ENCODE data around the gene SEPTIN8.
"Not testable (repeated sequence)": the region's sequence is repeated elsewhere in the genome, so short reads cannot be mapped to it uniquely, and the experiment has no call there.

The SEPTIN8 gene

GRCh38 chr5:132812123-132812765 lies 35.2 kb upstream of the SEPTIN8 start:
- DNase-seq: no peak

DNA sequence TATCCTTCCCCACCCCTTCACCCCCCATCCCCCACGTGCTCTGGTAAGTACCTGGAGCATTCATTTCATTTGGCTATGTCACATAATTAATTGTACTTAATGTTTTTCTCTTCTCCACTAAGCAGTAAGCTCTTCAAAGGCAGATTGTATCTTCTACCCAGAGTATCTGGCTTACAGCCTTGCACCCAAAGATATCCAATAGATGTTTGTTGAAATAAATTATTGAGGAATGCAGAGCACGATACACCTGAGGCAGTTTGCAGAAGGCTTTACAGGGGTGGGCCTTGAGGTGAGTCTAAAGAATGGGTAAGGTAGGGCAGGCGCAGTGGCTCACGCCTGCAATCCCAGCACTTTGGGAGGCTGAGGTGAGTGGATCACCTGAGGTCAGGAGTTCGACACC lies 33.6 kb upstream of the SEPTIN8 start:
- no peak for DNase-seq

- DNase-seq: no peak
These were observed 31.8 kb upstream of the SEPTIN8 start for GRCh38 chr5:132808866-132809265.

DNA sequence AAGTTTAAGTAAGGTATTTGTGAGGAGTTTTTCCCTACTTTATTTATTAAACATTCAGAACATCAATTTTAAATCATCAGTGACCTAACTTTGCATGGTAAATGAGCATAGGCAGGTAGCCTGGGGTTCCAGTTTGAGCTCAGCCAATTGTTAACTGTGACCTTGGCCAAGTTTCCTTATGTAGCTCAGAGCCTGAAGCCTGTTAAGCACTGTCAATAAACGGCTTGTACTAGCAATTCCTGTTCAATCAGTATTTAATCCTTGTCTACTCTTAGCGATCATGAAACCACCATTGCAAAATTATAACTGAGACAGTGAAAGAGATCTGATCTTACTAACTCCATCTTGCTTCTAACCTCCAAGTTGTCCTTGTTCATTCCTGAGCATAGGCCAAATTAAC lies 31.4 kb upstream of the SEPTIN8 start:
- DNase-seq: no peak

DNA sequence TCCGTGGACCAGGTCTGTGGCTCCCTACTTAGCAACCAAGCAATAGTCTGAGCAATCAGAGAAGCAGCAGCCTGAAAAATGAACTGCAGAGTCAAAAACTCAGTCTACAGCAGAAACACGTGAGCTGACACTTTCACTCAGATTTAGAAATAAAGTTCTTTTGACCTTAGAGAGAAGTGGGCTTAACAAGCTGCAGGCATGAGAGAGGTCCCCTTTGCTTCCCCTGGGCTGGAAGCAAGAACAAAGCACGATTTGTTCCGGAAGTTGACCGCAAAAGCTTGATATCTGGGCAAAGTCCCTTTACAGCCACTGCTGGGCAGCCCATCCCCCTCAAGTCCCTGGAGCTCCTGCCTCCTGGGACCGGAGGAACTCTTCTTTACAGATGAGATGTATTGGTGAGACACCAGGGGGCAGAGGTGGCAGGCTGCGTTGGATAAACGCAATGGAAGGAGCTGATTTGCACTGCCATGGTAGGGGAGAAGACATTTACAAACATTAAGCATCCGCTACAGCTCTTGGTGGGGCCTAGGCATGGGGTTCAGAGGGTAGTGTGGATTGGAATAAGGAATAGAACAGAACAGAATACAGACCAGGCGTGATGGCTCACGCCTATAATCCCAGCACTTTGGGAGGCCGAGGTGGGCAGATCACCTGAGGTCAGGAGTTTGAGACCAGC lies 30.3 kb upstream of the SEPTIN8 start:
- no peak for DNase-seq

GRCh38 chr5:132806804-132807162 lies 29.7 kb upstream of the SEPTIN8 start:
- DNase-seq: not testable (repeated sequence)

DNA sequence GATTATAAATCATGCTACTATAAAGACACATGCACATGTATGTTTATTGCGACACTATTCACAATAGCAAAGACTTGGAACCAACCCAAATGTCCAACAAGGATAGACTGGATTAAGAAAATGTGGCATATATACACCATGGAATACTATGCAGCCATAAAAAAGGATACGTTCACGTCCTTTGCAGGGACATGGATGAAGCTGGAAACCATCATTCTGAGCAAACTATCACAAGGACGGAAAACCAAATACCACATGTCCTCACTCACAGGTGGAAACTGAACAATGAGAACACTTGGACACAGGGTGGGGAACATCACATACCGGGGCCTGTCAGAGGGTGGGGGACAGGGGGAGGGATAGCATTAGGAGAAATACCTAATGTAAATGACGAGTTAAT lies 28.8 kb upstream of the SEPTIN8 start:
- not testable (repeated sequence) for DNase-seq

DNA sequence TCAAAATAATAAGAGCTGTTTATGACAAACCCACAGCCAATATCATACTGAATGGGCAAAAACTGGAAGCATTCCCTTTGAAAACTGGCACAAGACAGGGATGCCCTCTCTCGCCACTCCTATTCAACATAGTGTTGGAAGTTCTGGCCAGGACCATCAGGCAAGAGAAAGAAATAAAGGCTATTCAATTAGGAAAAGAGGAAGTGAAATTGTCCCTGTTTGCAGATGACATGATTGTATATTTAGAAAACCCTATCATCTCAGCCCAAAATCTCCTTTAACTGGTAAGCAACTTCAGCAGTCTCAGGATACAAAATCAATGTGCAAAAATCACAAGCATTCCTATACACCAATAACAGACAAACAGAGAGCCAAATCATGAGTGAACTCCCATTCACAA lies 27.2 kb upstream of the SEPTIN8 start:
- DNase-seq: not testable (repeated sequence)

DNA sequence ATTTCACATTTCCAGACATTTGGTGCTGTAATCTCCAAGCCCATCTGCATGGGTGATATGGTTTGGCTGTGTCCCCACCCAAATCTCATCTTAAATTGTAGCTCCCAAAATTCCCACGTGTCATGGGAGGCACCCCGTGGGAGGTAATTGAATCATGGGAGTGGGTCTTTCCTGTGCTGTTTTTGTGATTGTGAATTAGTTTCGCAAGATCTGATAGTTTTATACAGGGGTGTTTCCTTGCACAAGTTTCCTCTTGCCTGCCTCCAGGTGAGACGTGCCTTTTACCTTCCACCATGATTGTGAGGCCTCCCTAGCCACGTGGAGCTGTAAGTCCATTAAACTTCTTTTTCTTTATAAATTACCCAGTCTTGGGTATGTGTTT lies 25.6 kb upstream of the SEPTIN8 start:
- not testable (repeated sequence) for DNase-seq

GRCh38 chr5:132802044-132802684 lies 25.1 kb upstream of the SEPTIN8 start:
- DNase-seq: no peak

- no peak for DNase-seq
These were observed 23.5 kb upstream of the SEPTIN8 start for GRCh38 chr5:132800545-132800944.

GRCh38 chr5:132799392-132799791 lies 22.4 kb upstream of the SEPTIN8 start:
- DNase-seq: no peak

DNA sequence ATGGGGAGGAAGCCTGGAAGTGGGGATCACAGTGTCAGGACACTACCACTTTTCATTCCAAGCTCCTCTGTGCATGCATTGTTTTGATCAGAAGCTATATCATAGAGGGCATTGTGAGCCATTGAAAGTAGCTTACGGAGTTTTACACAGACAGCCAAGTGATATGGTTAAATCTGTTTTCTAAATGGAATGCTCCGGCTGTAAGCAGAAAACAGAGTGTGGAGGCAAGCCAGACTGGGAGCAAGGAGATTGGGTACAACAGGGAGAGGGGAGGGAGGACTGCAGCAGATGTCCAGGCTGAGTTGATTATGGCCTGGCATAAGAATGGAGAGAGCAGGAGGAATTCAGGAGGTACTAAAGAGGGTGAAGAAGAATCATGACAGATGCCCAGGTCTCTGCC lies 20.6 kb upstream of the SEPTIN8 start:
- no peak for DNase-seq

- no peak for DNase-seq
These were observed 14.0 kb upstream of the SEPTIN8 start for GRCh38 chr5:132791026-132791425.

- no peak for DNase-seq
These were observed 13.3 kb upstream of the SEPTIN8 start for GRCh38 chr5:132790201-132790865.

DNA sequence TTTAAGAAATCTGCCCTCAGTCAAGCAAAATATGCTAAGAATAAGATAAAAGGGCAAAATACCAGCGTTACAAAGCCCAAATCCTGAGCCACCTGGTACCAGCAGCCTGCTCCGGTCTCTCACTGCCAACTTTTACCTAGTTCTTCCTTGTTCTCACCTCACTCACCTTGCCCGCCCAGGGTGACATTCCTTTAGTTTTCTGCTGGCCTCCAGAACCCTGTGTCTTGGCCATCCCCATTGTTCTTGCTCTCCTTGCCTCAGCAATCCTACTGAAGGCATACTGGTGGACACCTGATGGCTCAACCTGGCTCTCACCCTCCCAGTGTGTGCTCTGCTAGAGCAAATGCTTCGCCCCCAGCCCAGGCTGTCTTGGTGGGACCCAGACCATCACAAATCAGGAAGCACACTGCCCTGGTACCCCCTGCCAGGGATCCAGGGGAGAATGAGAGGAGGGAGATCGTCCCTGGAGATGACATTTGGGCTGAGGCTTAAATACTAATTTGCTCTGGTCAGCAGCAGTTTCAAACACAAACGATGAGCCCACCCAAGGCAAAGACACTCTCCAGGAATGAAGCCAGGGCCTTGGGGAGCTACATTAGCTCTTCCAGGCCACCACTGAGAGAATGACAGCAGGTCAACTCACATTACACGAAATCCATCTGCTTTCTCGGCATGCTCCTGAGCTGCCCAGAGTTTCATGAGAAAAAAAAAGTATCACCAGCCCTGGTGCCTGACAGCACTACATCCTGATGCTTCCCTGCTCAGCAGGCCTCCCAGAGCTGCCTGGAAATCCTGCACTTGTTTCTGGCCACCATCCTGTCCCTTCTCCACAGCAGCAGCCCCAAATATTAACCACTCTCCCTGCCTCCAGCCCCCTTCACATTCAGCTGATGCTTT lies 12.2 kb upstream of the SEPTIN8 start:
- DNase-seq: no peak

DNA sequence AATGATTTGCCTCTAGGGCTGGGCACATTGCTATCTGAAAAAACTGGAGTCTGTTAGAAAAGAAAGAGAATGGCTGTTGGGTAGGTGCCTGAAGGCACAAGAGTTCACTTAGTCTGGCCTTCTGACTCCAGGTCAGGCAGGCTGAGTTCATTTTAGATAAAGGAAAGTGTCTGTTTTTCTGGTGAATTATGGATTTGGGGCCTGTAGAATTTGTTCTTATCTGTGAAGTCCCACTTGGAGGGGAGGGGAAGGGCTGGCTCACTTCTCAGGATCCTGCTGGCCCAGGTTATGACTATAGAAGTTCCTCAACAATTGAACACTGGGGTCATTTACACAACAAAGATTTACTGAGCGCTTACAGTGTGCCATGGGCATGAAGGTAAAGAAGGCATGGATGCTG lies 11.5 kb upstream of the SEPTIN8 start:
- no peak for DNase-seq

DNA sequence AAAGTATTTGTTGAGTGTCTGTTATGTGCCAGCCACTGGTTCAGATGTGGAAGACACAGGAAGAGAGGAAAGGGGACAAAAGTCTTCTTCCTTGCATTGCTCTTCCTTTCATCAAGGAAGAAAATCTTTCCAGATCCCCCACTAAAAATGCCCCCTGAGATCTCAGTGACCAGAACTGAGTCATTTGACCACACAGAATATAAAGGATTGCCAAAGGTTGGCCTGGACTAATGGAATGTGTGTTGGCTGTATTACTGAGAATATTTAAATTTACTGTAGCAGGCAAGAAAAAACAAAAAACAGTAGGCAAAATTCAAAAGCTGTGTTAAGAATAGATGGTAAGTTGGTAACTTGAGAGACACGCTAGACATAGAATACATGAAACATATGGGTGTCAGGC lies 10.0 kb upstream of the SEPTIN8 start:
- no peak for DNase-seq

- no peak for DNase-seq
These were observed 8.8 kb upstream of the SEPTIN8 start for GRCh38 chr5:132785864-132786263.

DNA sequence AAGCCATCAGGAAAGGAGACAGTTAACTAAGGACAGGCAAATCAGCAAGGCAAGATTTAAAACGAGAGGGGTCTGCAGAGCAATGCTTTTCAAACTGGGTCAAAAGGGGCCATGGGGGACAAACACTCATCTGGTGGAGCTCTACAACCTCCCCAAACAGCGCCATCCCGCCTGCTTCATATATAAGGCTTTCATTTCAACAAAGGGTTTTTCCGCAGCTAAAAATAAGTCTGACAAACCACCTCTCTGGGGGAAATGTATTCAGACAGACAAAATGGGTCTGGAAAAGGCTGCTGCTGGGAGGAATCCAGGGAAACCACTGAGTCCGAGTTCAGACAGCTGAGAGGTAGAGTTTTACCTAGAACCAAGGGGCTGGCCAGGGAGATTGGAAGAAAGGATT lies 8.3 kb upstream of the SEPTIN8 start:
- no peak for DNase-seq

GRCh38 chr5:132782101-132782500 lies 5.1 kb upstream of the SEPTIN8 start:
- DNase-seq: no peak

DNA sequence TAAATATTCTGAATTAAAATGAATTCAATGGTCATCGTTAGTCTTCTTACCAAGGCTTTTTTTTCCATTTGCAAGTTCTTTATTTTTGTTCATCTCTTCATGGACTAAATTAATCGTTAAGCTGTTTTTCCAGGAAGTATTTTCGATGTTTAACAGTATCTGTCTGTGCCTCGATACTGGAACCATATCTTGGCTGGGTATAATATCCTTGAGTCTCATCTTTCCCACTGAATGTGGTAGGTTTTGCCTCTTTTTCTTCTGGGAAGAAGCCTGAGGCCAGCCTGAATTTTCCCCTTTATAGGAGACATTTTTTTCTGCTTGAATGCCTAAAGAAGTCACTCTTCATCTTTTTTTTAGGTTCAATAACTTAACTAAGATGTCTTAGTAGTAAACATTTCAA lies 4.0 kb upstream of the SEPTIN8 start:
- no peak for DNase-seq

GRCh38 chr5:132780577-132780976 lies 3.5 kb upstream of the SEPTIN8 start:
- DNase-seq: no peak

All from stimulated activated CD4-positive, alpha-beta T cell treated with anti-CD3 and anti-CD28 coated beads, Interleukin-4, amount 100 ng/mL, for 1 hour (primary cell).